GM12873 (cell line): ENCODE measurements around the gene MRPL24.
A peak's percentile ranks its signal among the peaks of the same experiment; 100 is the strongest.

Experiments used
- CTCF ChIP-seq: IDR thresholded peaks from 2 replicates; pipeline ENCODE4 v1.5.1; 2012; ENCODE audit warnings: low read depth, mild to moderate bottlenecking, moderate library complexity, low read length, control low read depth; ENCODE audit not compliant: insufficient read depth; ENCODE audit errors: missing control alignments

The MRPL24 gene

GRCh38 chr1:156776942-156777341, 36.1 kb upstream of the MRPL24 start:
- no peak for TF ChIP-seq CTCF

GRCh38 chr1:156775799-156776198, 34.9 kb upstream of the MRPL24 start:
- no peak for TF ChIP-seq CTCF

GRCh38 chr1:156773607-156774006, 32.7 kb upstream of the MRPL24 start:
- TF ChIP-seq CTCF, result peak; percentile 40

- no peak for TF ChIP-seq CTCF
These were observed 32.0 kb upstream of the MRPL24 start for GRCh38 chr1:156772728-156773497.

- TF ChIP-seq CTCF, result peak; percentile 4
These were observed 31.3 kb upstream of the MRPL24 start for GRCh38 chr1:156772222-156772621.

GRCh38 chr1:156768610-156769295, 27.9 kb upstream of the MRPL24 start:
- TF ChIP-seq CTCF, result no peak

GRCh38 chr1:156767879-156768604, 27.2 kb upstream of the MRPL24 start:
- TF ChIP-seq CTCF, result no peak
